GM23338 (cell line): ENCODE measurements around the gene NAPA. TPM values are rescaled to one million over a fixed set of nuclear protein-coding genes. Genes with fewer than 3 reads are reported as not detected.

Experiments used
- ATAC-seq: fragments of 200-7000 bp; cut with Tn5 transposase; 3 replicates; pipeline ENCODE4 v1.9.1; 2020
- DNase-seq: peaks from one replicate; pipeline ENCODE4 v3.0.0-alpha.2; 2015; ENCODE audit warnings: low spot score
- H2AFZ ChIP-seq: fragments of 200-600 bp; sonication (generic); 2 replicates; pipeline ENCODE4 v1.8.0; 2016; ENCODE audit warnings: antibody characterized with exemption, mild to moderate bottlenecking, moderate library complexity
- H3F3A ChIP-seq: fragments of 200-600 bp; sonication (generic); replicated peaks from 2 replicates; pipeline ENCODE4 v1.8.0; 2017; ENCODE audit warnings: antibody characterized with exemption, mixed run types, low read depth
- H3K27ac ChIP-seq: fragments of 200-600 bp; sonication (generic); 2 replicates; pipeline ENCODE4 v1.6.1; 2016; ENCODE audit warnings: low read depth
- H3K27me3 ChIP-seq: fragments of 200-600 bp; sonication (generic); 2 replicates; pipeline ENCODE4 v1.8.0; 2016; ENCODE audit warnings: mild to moderate bottlenecking, mixed run types, moderate library complexity; ENCODE audit not compliant: insufficient read depth
- H3K36me3 ChIP-seq: fragments of 200-600 bp; sonication (generic); 2 replicates; pipeline ENCODE4 v1.8.0; 2016; ENCODE audit warnings: mild to moderate bottlenecking; ENCODE audit not compliant: insufficient read depth
- H3K4me1 ChIP-seq: fragments of 200-600 bp; sonication (generic); 2 replicates; pipeline ENCODE4 v1.8.0; 2016; ENCODE audit warnings: mild to moderate bottlenecking, moderate library complexity; ENCODE audit not compliant: insufficient read depth
- H3K4me2 ChIP-seq: fragments of 200-600 bp; sonication (generic); 2 replicates; pipeline ENCODE4 v1.7.1; 2017; ENCODE audit warnings: mixed run types
- H3K4me3 ChIP-seq: fragments of 200-600 bp; sonication (generic); 2 replicates; pipeline ENCODE4 v1.6.1; 2016; ENCODE audit warnings: mixed run types
- H3K79me2 ChIP-seq: fragments of 200-600 bp; sonication (generic); replicated peaks from 2 replicates; pipeline ENCODE4 v1.8.0; 2017; ENCODE audit warnings: mild to moderate bottlenecking; ENCODE audit not compliant: insufficient read depth
- H3K9me2 ChIP-seq: fragments of 200-600 bp; sonication (generic); 2 replicates; pipeline ENCODE4 v1.8.0; 2017; ENCODE audit not compliant: insufficient read depth
- H4K20me1 ChIP-seq: fragments of 200-600 bp; sonication (generic); replicated peaks from 2 replicates; pipeline ENCODE4 v1.8.0; 2017; ENCODE audit warnings: mild to moderate bottlenecking; ENCODE audit not compliant: insufficient read depth
- H3K27ac Mint-ChIP-seq: 2 replicates; pipeline ENCODE4 v1.8.0; 2020; ENCODE audit warnings: inconsistent platforms, mild to moderate bottlenecking, moderate library complexity, mixed read lengths
- H3K27me3 Mint-ChIP-seq: 3 replicates; pipeline ENCODE4 v1.8.0; 2022; ENCODE audit warnings: low read depth, mild to moderate bottlenecking, moderate library complexity, mixed read lengths, inconsistent platforms; ENCODE audit not compliant: insufficient read depth, poor library complexity
- H3K36me3 Mint-ChIP-seq: 3 replicates; pipeline ENCODE4 v1.8.0; 2021; ENCODE audit warnings: low read depth, mild to moderate bottlenecking, inconsistent platforms, moderate library complexity, mixed read lengths
- H3K4me1 Mint-ChIP-seq: 3 replicates; pipeline ENCODE4 v1.8.0; 2020; ENCODE audit warnings: mild to moderate bottlenecking, inconsistent platforms, mixed read lengths
- H3K4me3 Mint-ChIP-seq: 3 replicates; pipeline ENCODE4 v1.8.0; 2021; ENCODE audit warnings: moderate library complexity, mild to moderate bottlenecking, inconsistent platforms, mixed read lengths
- H3K9me3 Mint-ChIP-seq: 3 replicates; pipeline ENCODE4 v1.8.0; 2020; ENCODE audit warnings: moderate library complexity, mild to moderate bottlenecking, inconsistent platforms, mixed read lengths
- CREB1 ChIP-seq: fragments of 250-450 bp; sonication (Bioruptor Pico); IDR thresholded peaks from 2 replicates; pipeline ENCODE4 v1.5.0; 2020; ENCODE audit warnings: low read depth, mild to moderate bottlenecking, moderate library complexity
- EZH2 ChIP-seq: fragments of 200-600 bp; sonication (generic); IDR thresholded peaks from one replicate; pipeline ENCODE4 v1.8.0; 2017; ENCODE audit warnings: antibody characterized with exemption, mild to moderate bottlenecking, low read depth; ENCODE audit not compliant: unreplicated experiment
- EZH2phosphoT487 ChIP-seq: fragments of 200-600 bp; sonication (generic); IDR thresholded peaks from one replicate; pipeline ENCODE4 v1.8.1; 2018; ENCODE audit warnings: antibody characterized with exemption; ENCODE audit not compliant: unreplicated experiment
- JUNB ChIP-seq: IDR thresholded peaks from one replicate; pipeline ENCODE4 v1.6.1; 2016; ENCODE audit warnings: antibody characterized with exemption; ENCODE audit not compliant: unreplicated experiment
- NANOG ChIP-seq: IDR thresholded peaks from 2 replicates; pipeline ENCODE4 v1.6.1; 2016; ENCODE audit warnings: antibody characterized with exemption, borderline replicate concordance
- STAT1 ChIP-seq: IDR thresholded peaks from one replicate; pipeline ENCODE4 v1.6.1; 2016; ENCODE audit warnings: antibody characterized with exemption; ENCODE audit not compliant: unreplicated experiment
- ZNF114 ChIP-seq: fragments of 250-450 bp; sonication (Bioruptor Pico); IDR thresholded peaks from 2 replicates; pipeline ENCODE4 v1.5.0; 2020; ENCODE audit warnings: mild to moderate bottlenecking, moderate library complexity
- ZNF331 ChIP-seq: fragments of 250-450 bp; sonication (Bioruptor Pico); IDR thresholded peaks from 2 replicates; pipeline ENCODE4 v1.5.0; 2020; ENCODE audit warnings: low read depth, mild to moderate bottlenecking, moderate library complexity
- ZNF462 ChIP-seq: fragments of 250-450 bp; sonication (Bioruptor Pico); IDR thresholded peaks from 2 replicates; pipeline ENCODE4 v1.5.0; 2020; ENCODE audit warnings: mild to moderate bottlenecking, moderate library complexity
- polyA plus RNA-seq: library from polyadenylated mRNA; unstranded; fragments of >200 nt; fragmentation: Nextera tagmentation; extraction: Ambion mirVana; gene quantifications from 2 replicates; pipeline ENCODE4 v1.2.1, GENCODE V29; 2016
- total RNA-seq: library from RNA; depleted of rRNA; stranded (reverse); fragments of >200 nt; shearing (Covaris generic); gene quantifications from 2 replicates; pipeline ENCODE4 v1.2.3, GENCODE V29; 2014

NAPA gene
- total and polyA plus RNA-seq, 2 experiments from 2014 or later: 52.0 to 72.1 TPM

GRCh38 chr19:47483800-47484690 lies 30.8 kb downstream of the NAPA start, which contains the start of gene KPTN (continued):
- TF ChIP-seq ZNF462 (CRISPR knock-in tag): no peak
- no peak for TF ChIP-seq EZH2phosphoT487
- TF ChIP-seq ZNF114 (CRISPR knock-in tag): no peak
- no peak for TF ChIP-seq STAT1

- Histone ChIP-seq H3K9me2 (peaks cover 4% of the 10 kb centered on the region; the same call in 1 of the 2 replicates), H3K27me3 (peaks cover 8% of the 10 kb centered on the region), H3K4me1 (peaks cover 7% of the 10 kb centered on the region; the same call in 1 of the 2 replicates), H3K4me3 (no peak overlapping the region; the same call in 1 of the 2 replicates), H3K4me2 (peak overlapping the region; percentile 78; the same call in 1 of the 2 replicates), H3K27ac (no peak overlapping the region), H3F3A (peaks cover 18% of the 10 kb centered on the region; the same call in 1 of the 2 replicates), H3K79me2 (no peaks in the 10 kb centered on the region), H2AFZ (no peak overlapping the region), H4K20me1 (no peaks in the 10 kb centered on the region), H3K36me3 (no peaks in the 10 kb centered on the region)
- peak overlapping the region; percentile 92 for H3K4me3 Mint-ChIP-seq
- H3K36me3 Mint-ChIP-seq: no peaks in the 10 kb centered on the region
- peaks cover 19% of the 10 kb centered on the region for H3K27me3 Mint-ChIP-seq
- H3K27ac Mint-ChIP-seq: no peak overlapping the region
- DNase-seq: no peak
- H3K9me3 Mint-ChIP-seq: no peaks in the 10 kb centered on the region
- ATAC-seq: no peak
- H3K4me1 Mint-ChIP-seq: peaks cover 16% of the 10 kb centered on the region
- no peak for TF ChIP-seq NANOG
- TF ChIP-seq ZNF331 (CRISPR knock-in tag): no peak
- TF ChIP-seq EZH2: no peak
- TF ChIP-seq JUNB: no peak
- no peak for TF ChIP-seq CREB1 (CRISPR knock-in tag)
- no peak for TF ChIP-seq EZH2phosphoT487
- no peak for TF ChIP-seq ZNF462 (CRISPR knock-in tag)
Observed at GRCh38 chr19:47483200-47483599, 31.7 kb downstream of the NAPA start.
